DMS153 treated with DMSO at 0.1 percent for 48 hours (cell line): ENCODE data around the gene CD244.

Experiments
- DNase-seq: peaks from one replicate; lab custom pipeline; 2025; ENCODE audit not compliant: unreplicated experiment; lab: John Stamatoyannopoulos, UW

Gene CD244

GRCh38 chr1:160850541-160850940 lies 12.1 kb downstream of the CD244 start:
- DNase-seq: no peak

- no peak for DNase-seq
These were observed 16.4 kb downstream of the CD244 start for GRCh38 chr1:160846281-160846680.

GRCh38 chr1:160844447-160845232 lies 18.0 kb downstream of the CD244 start:
- DNase-seq: no peak

DNA sequence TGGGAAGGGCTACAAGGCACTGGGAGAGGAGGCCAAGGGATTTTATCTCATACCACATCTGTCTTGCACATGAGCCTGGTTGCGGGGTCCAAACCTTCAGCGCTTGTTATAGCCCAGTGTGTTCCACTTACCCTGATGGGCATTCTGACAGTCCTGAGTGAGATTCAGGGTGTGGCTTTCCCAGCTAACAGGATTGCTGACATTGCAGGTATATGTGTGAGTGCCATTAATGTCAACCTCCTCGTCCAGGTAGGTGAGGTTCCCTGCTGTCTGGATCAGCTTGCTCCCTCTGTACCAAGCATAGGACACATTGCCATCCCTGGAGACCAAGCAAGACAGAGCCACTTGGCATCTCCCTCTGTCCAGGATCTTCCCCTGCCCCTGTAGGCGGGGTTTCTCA lies 21.6 kb downstream of the CD244 start:
- DNase-seq: no peak

- DNase-seq: no peak
These were observed 22.9 kb downstream of the CD244 start for GRCh38 chr1:160839746-160840145.

- DNase-seq: no peak
These were observed 23.8 kb downstream of the CD244 start for GRCh38 chr1:160838888-160839287.

GRCh38 chr1:160837558-160838205 lies 25.0 kb downstream of the CD244 start:
- no peak for DNase-seq

- no peak for DNase-seq
These were observed 25.6 kb downstream of the CD244 start for GRCh38 chr1:160836981-160837557.

DNA sequence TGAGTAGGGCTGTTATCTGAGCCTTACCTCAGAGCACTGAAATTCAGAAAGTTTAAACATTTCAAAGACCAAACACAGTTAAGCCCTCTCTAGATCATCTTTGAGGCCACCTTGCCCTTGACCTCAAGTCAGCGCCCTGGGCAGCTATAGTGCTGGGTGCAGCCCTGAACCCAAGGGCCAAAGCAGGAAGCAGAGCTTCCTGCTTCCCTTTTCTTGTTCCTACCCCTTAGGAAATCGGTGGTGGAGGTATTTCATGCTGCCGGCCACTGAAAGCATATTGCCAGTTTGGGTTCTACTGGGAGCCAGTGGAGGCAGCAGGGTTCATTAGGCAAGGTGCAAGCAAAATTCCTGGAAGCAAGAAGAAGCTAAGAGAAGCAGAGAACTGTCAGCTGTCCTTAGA lies 26.1 kb downstream of the CD244 start:
- no peak for DNase-seq

- no peak for DNase-seq
These were observed 26.9 kb downstream of the CD244 start for GRCh38 chr1:160835751-160836150.

- DNase-seq: peak; percentile 8
These were observed 27.6 kb downstream of the CD244 start for GRCh38 chr1:160834945-160835565.

DNA sequence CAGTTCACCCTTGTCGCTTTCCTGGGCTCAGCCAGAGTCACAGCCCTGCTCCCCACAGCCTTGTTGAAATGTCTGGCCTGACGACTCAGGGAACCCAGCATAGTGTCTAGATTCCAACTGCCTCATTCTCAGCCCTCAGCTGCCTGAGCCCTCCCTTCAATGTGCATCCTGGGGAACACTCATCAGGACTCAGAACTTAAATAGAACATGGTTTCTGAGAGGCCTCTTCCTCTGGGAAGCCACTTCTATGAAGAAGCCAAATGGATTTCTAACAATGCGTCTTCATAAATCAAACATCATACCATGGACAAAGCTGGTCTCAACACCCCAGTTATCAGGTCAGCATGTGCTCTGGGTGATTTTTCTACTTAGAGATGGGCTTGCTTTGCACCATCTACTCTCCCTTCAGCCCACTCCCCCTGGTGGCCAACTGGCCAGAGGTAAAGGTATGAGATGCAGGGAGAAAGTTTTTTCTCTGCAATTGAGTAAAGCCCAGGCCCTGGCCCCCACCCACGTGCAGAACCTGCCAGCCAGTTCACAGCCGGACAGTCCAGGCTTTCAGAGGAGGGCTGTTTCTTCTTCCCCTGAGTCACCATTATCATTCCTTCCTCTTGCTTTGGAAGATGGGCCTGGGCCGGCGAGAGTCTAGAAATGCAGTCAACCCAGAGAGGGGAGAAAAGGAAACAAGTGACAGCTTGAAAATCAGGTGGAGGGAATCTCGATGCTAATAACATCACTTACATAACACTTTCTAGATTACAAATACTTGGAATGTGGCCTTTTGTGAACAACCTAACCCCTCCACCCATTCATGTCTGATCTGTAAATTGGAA lies 32.1 kb downstream of the CD244 start:
- peak; percentile 60 for DNase-seq

- peak; percentile 15 for DNase-seq
These were observed 32.9 kb downstream of the CD244 start for GRCh38 chr1:160829766-160830165.

DNA sequence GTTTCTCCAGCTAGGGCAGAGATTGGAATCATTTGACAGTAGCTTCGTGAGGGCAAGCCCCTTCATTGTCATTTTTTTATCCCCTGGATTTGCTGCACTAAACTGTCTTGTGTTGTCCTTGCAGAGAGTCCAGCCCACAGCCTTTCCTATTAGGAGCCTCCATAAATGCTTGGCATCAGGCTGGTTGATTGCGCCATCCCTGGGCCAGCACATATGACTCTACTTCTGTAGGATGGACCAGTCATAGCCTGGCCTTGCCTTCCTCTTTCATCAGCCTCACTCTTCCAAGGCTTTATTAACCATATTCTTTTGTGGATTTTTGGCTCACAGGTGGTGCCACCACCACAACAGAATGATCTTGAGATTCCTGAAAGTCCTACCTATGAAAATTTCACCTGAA lies 35.3 kb downstream of the CD244 start:
- no peak for DNase-seq

DNA sequence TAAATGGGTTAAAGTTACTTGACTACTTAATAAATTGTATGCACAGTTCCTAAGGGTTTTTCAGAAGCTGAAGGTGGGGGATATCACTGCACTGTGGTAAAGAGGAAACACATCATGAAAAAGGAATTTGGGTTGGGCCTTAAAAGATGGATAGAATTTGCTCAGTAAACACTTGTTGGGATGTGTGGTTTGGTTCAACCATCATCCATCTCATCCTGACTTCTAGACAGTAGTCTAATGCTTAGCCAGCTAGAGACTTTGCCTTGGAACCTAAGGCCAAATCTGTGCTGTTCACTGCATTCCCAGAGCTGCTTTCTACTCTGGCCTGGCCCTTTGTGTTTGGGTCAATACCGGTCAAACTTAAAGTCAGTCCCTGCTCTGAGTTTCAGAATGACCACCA lies 36.1 kb downstream of the CD244 start:
- no peak for DNase-seq

DNA sequence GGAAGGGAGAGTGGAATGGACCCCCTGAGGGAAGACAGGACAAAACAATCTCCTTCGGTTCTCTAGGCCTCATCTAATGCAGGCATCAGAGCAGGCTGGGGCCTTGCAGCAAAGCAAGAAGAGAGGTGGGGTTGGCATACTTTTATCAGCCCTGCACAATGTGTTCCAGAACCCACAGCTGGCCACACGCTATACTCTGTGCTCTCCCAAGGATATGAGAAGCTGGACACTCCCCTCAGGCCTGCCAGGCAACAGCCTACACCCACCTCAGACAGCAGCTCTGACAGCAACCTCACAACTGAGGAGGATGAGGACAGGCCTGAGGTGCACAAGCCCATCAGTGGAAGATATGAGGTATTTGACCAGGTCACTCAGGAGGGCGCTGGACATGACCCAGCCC lies 39.4 kb downstream of the CD244 start:
- DNase-seq: no peak

DNA sequence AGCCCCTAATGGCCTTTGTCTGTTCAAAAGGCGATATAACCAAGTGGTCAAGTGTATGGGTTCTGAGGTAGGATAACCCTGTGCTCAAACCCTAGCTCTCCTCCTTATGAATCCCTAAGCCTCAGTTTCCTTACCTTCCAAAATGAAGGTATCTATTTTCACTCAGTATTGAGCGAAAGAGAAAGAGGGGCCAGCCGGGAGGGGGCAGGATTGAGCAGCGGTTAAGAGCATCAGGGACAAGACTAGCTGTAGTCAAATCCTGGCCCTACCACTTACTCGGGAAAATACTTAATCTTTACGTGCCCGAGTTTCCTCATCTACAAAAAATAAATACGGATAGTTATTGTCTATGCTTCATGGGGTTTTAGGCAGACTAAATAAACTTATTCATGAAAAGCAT lies 41.1 kb downstream of the CD244 start:
- no peak for DNase-seq

- no peak for DNase-seq
These were observed 43.5 kb downstream of the CD244 start for GRCh38 chr1:160819186-160819585.

DNA sequence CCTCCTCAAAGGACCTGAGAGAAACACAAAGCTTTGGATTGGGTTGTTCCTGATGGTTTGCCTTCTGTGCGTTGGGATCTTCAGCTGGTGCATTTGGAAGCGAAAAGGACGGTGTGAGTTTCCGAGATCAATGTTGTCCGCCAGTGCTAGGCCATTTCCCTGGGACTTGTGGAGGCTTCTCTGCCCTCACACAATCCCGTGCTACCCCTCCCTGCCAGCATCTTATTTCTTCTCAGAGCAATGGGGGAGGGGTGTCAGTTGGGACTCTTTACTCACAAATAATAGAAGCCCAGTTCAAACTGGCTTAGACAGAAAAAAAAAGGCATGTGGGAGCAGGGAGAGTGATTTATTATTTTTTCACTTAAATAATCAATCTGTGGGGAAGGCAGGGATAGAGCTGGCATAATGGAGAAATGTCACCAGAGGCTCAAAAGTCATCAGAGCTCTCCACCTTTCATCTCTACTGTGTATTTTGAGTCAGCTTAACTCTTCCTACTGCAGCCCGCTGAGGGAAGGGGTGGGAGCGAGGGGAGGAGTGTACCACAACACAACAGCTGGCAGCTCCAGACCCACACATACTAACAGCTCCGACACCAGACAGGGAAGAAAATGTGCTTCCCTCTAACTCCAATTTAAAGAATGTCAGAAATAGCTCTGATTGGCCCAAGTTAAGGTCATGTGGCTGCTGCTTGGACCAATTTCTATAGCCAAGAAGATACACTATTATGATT lies 44.3 kb downstream of the CD244 start:
- DNase-seq: no peak

GRCh38 chr1:160814856-160815255 lies 47.8 kb downstream of the CD244 start:
- DNase-seq: no peak
